GM18498 (cell line): Measurements from ENCODE around the gene ANKRD33B.
"Not testable (repeated sequence)": the region's sequence is repeated elsewhere in the genome, so short reads cannot be mapped to it uniquely, and the experiment has no call there.

Experiments used
- ATAC-seq: cut with Tn5 transposase; IDR thresholded peaks from one replicate; pipeline ENCODE4 v1.9.1; 2021; ENCODE audit warnings: mild to moderate bottlenecking, moderate library complexity; ENCODE audit not compliant: unreplicated experiment

Gene ANKRD33B

GRCh38 chr5:10536931-10537579 lies 26.8 kb upstream of the ANKRD33B start:
- peak; percentile 45 for ATAC-seq

GRCh38 chr5:10537624-10538023 lies 26.2 kb upstream of the ANKRD33B start:
- peak; percentile 24 for ATAC-seq

GRCh38 chr5:10538103-10538788 lies 25.6 kb upstream of the ANKRD33B start:
- ATAC-seq = no peak

- no peak for ATAC-seq
These were observed 24.8 kb upstream of the ANKRD33B start for GRCh38 chr5:10538789-10539686.

- no peak for ATAC-seq
These were observed 24.2 kb upstream of the ANKRD33B start for GRCh38 chr5:10539687-10539998.

GRCh38 chr5:10540036-10540544 lies 23.8 kb upstream of the ANKRD33B start:
- no peak for ATAC-seq

GRCh38 chr5:10540951-10541646 lies 22.8 kb upstream of the ANKRD33B start:
- ATAC-seq = no peak

- ATAC-seq = no peak
These were observed 21.8 kb upstream of the ANKRD33B start for GRCh38 chr5:10542055-10542550.

- no peak for ATAC-seq
These were observed 20.3 kb upstream of the ANKRD33B start for GRCh38 chr5:10543585-10544040.

GRCh38 chr5:10545084-10545483 lies 18.8 kb upstream of the ANKRD33B start:
- no peak for ATAC-seq

- ATAC-seq = no peak
These were observed 17.7 kb upstream of the ANKRD33B start for GRCh38 chr5:10546186-10546585.

GRCh38 chr5:10548418-10549122 lies 15.3 kb upstream of the ANKRD33B start:
- no peak for ATAC-seq

- ATAC-seq = not testable (repeated sequence)
These were observed 14.8 kb upstream of the ANKRD33B start for GRCh38 chr5:10549123-10549514.

GRCh38 chr5:10550222-10550995 lies 13.5 kb upstream of the ANKRD33B start:
- no peak for ATAC-seq

- no peak for ATAC-seq
These were observed 12.1 kb upstream of the ANKRD33B start for GRCh38 chr5:10551782-10552138.

GRCh38 chr5:10552183-10553143 lies 11.4 kb upstream of the ANKRD33B start:
- ATAC-seq = peak; percentile 77

- no peak for ATAC-seq
These were observed 10.4 kb upstream of the ANKRD33B start for GRCh38 chr5:10553476-10553875.

GRCh38 chr5:10555277-10555684 lies 8.6 kb upstream of the ANKRD33B start:
- no peak for ATAC-seq
